T-helper 9 cell (primary cell): ENCODE measurements around the gene TBC1D2.

Experiments used
- DNase-seq: peaks from one replicate; pipeline ENCODE4 v3.0.0-alpha.2; 2020

Gene TBC1D2

DNA sequence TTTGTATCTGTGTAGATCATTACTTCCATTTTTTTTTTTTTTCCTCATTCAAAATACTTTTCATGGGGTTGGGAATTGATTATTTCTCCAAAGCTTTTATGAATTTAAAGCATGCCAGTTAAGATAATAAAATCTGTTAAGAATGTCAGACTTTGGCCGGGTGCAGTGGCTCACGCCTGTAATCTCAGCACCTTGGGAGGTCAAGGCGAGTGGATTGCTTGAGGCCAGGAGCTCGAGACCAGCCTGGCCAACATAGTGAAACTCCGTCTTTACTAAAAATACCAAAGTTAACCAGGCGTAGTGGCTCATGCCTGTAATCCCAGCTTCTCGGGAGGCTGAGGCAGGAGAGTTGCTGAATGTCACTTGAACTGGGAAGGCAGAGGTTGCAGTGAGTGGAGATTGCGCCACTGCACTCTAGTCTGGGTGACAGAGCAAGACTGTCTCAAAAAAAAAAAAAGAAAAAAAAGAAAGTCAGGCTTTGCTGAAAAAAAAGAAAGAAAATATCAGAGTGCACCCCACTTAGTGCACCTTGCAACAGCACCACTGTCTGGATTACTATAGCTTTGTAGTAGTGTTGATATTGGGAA lies 18.5 kb downstream of the TBC1D2 start:
- DNase-seq, result no peak

- DNase-seq, result no peak
These were observed 20.3 kb downstream of the TBC1D2 start for GRCh38 chr9:98235126-98235525.

- no peak for DNase-seq
These were observed 21.1 kb downstream of the TBC1D2 start for GRCh38 chr9:98234245-98234825.

DNA sequence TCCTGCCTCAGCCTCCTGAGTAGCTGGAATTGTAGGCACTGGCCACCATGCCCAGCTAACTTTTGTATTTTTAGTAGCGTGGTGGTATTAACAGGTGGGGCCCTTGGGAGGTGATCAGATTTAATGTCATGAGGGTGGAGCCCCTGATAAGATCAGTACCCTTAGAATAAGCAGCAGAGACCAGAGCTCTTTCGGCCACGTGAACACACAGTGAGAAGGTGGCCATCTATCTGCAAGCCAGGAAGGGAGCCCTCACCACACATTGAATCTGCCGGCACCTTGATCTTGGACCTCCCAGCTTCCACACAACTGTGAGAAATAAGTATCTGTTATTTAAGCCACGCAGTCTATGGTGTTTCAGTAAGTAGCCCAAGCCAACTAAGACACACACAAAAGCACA lies 22.5 kb downstream of the TBC1D2 start:
- DNase-seq, result no peak

GRCh38 chr9:98231770-98232478 lies 23.5 kb downstream of the TBC1D2 start:
- DNase-seq, result no peak

- no peak for DNase-seq
These were observed 24.7 kb downstream of the TBC1D2 start for GRCh38 chr9:98230789-98231188.

DNA sequence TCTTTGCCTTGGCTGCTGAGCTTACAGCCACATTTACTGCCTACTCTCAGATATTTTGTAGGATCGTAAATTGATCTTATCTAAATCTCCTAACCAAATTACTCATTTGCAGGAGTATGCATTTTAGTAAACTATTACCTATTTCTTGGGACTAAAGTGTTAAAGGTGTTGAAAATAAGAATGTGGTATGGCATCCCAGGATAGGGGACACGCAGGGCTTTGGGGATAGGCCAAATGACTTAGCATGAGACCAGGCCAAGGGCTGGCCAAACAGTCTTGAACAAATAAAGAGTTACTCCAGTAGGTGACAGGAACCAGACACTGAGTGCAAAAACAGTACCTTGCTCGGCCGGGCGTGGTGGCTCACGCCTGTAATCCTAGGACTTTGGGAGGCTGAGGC lies 25.1 kb downstream of the TBC1D2 start:
- DNase-seq, result no peak

DNA sequence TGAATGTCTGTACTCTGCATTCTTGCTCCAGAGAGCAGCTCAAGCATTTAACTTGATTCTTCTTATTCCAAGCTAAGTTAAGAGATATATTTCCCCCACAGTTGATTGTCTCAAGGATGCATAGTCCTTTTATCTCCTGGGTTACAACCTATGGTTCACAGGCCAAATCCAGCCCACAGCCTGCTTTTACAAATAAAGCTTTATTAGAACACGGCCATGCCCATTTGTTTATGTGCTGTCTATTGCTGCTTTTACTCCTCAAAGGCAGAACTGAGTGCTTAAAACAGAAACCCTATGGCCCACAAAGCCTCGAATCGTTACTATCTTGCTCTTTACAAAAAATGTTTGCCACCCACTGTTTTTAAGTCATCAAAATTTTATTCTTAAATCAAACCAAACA lies 25.8 kb downstream of the TBC1D2 start:
- no peak for DNase-seq

DNA sequence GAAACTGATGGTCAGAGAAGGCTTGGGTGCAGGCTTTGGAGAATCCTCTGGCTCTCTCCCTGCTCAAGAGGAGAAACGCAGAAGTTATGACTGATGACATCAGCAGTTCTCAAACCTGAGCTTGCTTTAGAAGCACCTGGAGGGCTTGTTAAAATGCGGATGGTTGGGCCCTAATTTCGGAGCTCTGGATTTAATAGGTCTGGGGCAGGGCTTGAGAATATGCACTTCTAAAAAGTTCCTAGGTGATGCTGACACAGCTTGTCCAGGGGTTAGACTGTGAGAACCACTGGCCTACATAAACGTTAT lies 26.4 kb downstream of the TBC1D2 start:
- DNase-seq, result no peak

DNA sequence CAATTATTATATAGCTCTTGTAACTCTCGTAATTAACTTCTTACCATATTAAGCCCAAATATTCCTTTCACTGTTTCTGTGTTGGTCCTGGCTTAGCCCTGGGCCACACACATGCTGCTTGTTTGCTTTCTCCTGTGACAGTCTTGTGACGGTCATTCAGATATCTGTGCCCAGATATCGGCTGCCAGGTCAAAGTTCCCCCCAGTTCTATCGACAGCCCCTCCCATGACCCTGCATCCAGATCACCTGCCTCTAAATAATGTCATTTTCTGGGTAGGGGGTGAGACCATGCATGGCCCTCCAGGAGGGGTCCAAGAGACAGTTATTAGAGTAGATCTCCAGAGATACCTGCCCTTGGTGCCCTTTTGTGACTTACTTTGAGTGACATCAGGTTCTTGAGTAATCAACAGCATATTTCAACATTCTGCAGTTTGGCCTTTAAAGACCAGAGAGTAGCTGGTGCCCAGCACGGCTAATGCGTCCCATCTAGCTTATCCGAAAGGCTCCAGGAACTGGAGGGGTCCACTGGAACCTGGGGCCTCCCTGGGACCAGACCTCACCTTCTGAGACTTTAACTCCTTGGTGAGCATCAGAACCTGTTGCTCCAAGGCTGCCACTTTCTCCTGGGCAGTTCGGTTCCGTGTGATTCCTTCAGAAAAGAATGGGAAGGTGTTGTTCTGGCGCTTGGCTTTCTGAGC lies 26.9 kb downstream of the TBC1D2 start:
- DNase-seq, result no peak

GRCh38 chr9:98227883-98228282 lies 27.6 kb downstream of the TBC1D2 start:
- DNase-seq, result no peak

- no peak for DNase-seq
These were observed 28.5 kb downstream of the TBC1D2 start for GRCh38 chr9:98226957-98227356.

DNA sequence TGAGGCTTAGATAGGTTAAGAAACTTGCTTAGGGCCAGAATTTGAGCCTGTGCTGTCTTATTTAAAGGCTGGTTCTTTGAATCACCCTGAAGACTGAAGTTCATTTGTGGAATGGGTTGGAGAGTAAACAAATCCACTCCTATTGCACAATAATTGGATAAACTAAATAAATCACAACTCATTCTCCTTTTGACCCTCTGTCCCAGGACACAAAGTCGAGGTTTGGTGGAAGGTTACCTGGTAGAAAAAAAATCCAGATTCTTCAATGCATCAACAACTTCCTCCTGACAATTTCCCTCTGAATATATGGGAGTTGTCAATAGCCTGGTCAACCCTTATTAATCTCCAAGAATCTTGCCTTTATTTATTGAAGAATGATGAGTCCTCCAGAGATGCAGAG lies 28.9 kb downstream of the TBC1D2 start:
- DNase-seq, result no peak

DNA sequence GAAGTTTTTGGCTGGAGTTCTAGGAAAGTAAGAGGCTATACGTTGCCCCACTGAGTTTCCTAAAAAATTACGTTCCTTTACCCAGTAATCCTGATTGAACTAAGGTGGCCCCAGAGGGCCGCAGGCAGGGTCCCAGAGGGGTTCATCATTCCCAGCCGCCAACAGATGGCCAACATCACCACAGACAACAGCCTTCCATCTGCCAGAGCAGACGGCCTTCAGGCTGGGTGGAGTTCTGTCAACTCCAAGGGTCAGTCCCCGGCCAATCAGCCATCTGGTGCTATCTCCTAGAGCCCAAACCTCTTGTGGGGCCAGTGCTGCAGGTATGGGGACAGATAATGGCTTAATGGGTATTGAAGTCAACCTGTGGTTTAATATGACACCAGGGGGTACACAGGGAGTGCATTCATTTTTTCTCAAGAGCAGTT lies 30.4 kb downstream of the TBC1D2 start:
- DNase-seq, result no peak

DNA sequence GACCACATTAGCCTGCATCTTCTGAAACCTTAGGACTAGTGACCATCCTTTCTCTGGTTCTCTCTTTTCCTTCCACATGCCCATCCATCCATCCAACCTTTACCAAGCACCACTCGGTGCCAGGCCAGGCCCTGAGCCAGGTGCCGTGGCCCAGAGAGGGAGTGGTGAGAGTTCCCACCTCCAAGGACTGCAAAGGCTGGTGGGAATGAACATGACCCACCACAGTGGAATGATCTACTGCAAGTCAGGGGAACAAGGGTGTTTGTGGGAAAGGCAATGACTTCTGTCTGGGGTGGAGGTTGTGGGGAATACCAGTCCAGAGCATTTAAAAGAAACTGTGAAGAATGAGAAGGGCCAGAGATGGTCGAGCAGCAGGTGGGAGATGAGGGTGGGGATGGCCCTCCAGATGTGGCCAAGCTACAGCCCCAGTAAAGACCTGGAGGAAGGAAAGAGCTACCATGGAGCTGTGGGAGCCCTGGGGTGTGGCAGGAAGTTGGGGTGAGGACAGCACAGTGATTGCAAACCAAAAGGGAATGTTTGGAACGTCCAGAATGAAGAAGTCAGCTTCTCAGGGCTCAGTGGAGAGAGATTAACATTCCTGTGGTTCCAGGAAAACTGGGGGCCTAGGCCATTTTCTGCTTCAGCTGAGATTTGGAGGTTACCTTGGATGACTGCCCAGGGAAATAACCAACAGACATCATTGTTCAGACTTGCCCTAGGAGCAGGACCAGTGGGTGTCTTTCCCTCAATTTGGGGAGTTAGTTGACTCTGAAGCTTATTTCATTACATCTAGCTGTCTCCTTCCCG lies 32.4 kb downstream of the TBC1D2 start:
- DNase-seq, result no peak

- no peak for DNase-seq
These were observed 34.5 kb downstream of the TBC1D2 start for GRCh38 chr9:98220911-98221310.

DNA sequence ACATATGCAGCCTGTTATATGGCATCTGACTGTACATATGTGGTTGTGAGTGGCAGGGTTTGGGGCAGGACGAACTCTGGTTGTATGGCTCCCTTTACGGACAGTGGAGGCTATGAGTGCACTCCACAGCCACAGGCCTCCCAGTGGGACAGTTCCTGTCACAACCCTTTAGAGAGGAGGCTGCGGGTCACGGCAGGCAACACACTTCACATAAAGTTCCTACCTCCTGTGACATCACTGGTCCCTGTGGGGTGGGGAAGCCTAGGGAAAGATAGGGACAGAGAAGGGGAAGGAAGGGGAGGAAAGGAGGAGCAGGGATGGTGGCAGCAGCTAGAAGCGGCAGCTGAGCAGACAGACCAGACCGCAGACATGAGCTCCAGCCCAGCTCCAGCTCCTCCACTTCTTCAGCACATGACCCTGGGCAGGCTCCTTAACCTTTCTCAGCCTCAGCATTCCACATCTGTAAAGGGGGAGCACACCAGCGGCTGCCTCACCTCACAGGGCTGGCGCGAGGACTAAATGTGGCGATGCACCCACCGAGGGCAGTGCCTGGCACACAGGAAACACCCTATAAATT lies 35.6 kb downstream of the TBC1D2 start:
- no peak for DNase-seq

- no peak for DNase-seq
These were observed 36.1 kb downstream of the TBC1D2 start for GRCh38 chr9:98219364-98219716.

GRCh38 chr9:98218562-98219363 lies 36.7 kb downstream of the TBC1D2 start:
- no peak for DNase-seq

- no peak for DNase-seq
These were observed 38.2 kb downstream of the TBC1D2 start for GRCh38 chr9:98217255-98217654.

DNA sequence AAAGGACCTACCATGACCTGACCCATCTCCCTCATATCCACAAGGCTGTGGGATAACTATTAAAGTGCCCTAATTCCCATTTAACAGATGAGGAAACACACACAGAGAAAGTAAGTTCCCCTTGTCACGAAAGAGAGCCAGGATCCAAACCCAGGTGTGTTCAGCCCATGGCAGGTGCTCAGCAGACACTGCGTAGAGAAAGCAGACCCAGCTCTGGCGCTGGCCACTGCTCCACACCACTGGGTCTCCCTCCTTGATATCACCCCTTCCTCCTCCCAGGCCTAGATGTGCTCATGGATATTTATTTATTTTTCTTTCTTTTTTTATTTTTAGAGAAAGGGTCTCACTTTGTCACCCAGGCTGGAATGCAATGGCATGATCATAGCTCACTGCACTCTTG lies 39.1 kb downstream of the TBC1D2 start:
- DNase-seq, result no peak

- DNase-seq, result peak; percentile 8
These were observed 39.6 kb downstream of the TBC1D2 start for GRCh38 chr9:98215821-98216220.
